Progenitor cell of endocrine pancreas (in vitro differentiated cells): ENCODE results near the gene NSMCE3. TPM values are rescaled to one million over a fixed set of nuclear protein-coding genes. Genes with fewer than 3 reads are reported as not detected.

Experiments
- DNase-seq: peaks from one replicate; pipeline ENCODE4 v3.0.0; 2021; ENCODE audit warnings: low spot score; ENCODE audit not compliant: unreplicated experiment
- H3K27ac Mint-ChIP-seq: 2 replicates; pipeline ENCODE4 v1.8.0; 2021; ENCODE audit warnings: mild to moderate bottlenecking, moderate library complexity, mixed read lengths
- H3K27me3 Mint-ChIP-seq: 2 replicates; pipeline ENCODE4 v1.8.0; 2021; ENCODE audit warnings: mixed read lengths
- H3K36me3 Mint-ChIP-seq: 2 replicates; pipeline ENCODE4 v1.8.0; 2022; ENCODE audit warnings: mixed read lengths; ENCODE audit not compliant: insufficient read depth
- H3K4me1 Mint-ChIP-seq: 2 replicates; pipeline ENCODE4 v1.8.0; 2021; ENCODE audit warnings: low read depth, mixed read lengths
- H3K4me3 Mint-ChIP-seq: 2 replicates; pipeline ENCODE4 v1.8.0; 2021; ENCODE audit warnings: low read depth, mild to moderate bottlenecking, moderate library complexity, mixed read lengths
- H3K9me3 Mint-ChIP-seq: 2 replicates; pipeline ENCODE4 v1.8.0; 2021; ENCODE audit warnings: low read depth, mixed read lengths
- CTCF ChIP-seq: fragments of 200-600 bp; sonication (generic); IDR thresholded peaks from one replicate; pipeline ENCODE4 v1.5.0; 2021; ENCODE audit warnings: antibody characterized with exemption, mild to moderate bottlenecking; ENCODE audit not compliant: unreplicated experiment
- total RNA-seq: library from RNA; stranded (reverse); gene quantifications from 2 replicates; pipeline ENCODE4 v1.2.1, GENCODE V29; 2021

NSMCE3 gene
- total RNA-seq, 1 donor from 2014 or later, result 8.4 TPM

GRCh38 chr15:29280514-29280913 is 10.9 kb upstream of the NSMCE3 start:
- Mint-ChIP-seq H3K4me1 (no peaks in the 10 kb centered on the region), H3K9me3 (no peaks in the 10 kb centered on the region), H3K27ac (no peak overlapping the region), H3K27me3 (peaks cover 4% of the 10 kb centered on the region), H3K4me3 (no peak overlapping the region), H3K36me3 (no peaks in the 10 kb centered on the region)
- no peak for TF ChIP-seq CTCF
- DNase-seq, result no peak

- Mint-ChIP-seq H3K27ac (no peak overlapping the region), H3K36me3 (no peaks in the 10 kb centered on the region), H3K4me1 (no peaks in the 10 kb centered on the region), H3K9me3 (no peaks in the 10 kb centered on the region), H3K4me3 (no peak overlapping the region), H3K27me3 (no peaks in the 10 kb centered on the region)
- DNase-seq, result no peak
- TF ChIP-seq CTCF, result no peak
These were observed 8.9 kb upstream of the NSMCE3 start for GRCh38 chr15:29278436-29279105.

- Mint-ChIP-seq H3K27ac (no peak overlapping the region), H3K9me3 (no peaks in the 10 kb centered on the region), H3K36me3 (no peaks in the 10 kb centered on the region), H3K4me3 (no peak overlapping the region), H3K27me3 (no peaks in the 10 kb centered on the region), H3K4me1 (no peaks in the 10 kb centered on the region)
- TF ChIP-seq CTCF, result no peak
- no peak for DNase-seq
These were observed 6.7 kb upstream of the NSMCE3 start for GRCh38 chr15:29276366-29276765.

- no peak for TF ChIP-seq CTCF
- Mint-ChIP-seq H3K27me3 (no peaks in the 10 kb centered on the region), H3K27ac (no peak overlapping the region), H3K4me1 (no peaks in the 10 kb centered on the region), H3K36me3 (no peaks in the 10 kb centered on the region), H3K4me3 (no peak overlapping the region), H3K9me3 (no peaks in the 10 kb centered on the region)
- DNase-seq, result no peak
These were observed 6.2 kb upstream of the NSMCE3 start for GRCh38 chr15:29275855-29276254.

- Mint-ChIP-seq H3K36me3 (no peaks in the 10 kb centered on the region), H3K9me3 (no peaks in the 10 kb centered on the region), H3K27ac (no peak overlapping the region), H3K4me3 (no peak overlapping the region), H3K4me1 (peaks cover 2% of the 10 kb centered on the region), H3K27me3 (no peaks in the 10 kb centered on the region)
- TF ChIP-seq CTCF, result no peak
- DNase-seq, result no peak
These were observed 5.3 kb upstream of the NSMCE3 start for GRCh38 chr15:29274946-29275345.
